Mammary epithelial cell (primary cell): Measurements from ENCODE around the gene PAK4.

Experiments
- EZH2 ChIP-seq: IDR thresholded peaks from 2 replicates; pipeline ENCODE4 v1.6.1; 2012; ENCODE audit warnings: low read length, inconsistent platforms, borderline replicate concordance
- TF ChIP-seq, protein P1 (sequence below), 2 donors: IDR thresholded peaks in 1 of 2; conservative IDR thresholded peaks in 1 of 2; 2 replicates each; pipeline ENCODE4 v1.5.1; 2011 to 2012; ENCODE audit warnings: inconsistent platforms in 2 of 2, low read length in 2 of 2, mild to moderate bottlenecking in 2 of 2, control low read depth in 1 of 2, low read depth in 1 of 2; ENCODE audit not compliant: insufficient read depth in 1 of 2; ENCODE audit errors: extremely low read depth in 1 of 2

DNA sequence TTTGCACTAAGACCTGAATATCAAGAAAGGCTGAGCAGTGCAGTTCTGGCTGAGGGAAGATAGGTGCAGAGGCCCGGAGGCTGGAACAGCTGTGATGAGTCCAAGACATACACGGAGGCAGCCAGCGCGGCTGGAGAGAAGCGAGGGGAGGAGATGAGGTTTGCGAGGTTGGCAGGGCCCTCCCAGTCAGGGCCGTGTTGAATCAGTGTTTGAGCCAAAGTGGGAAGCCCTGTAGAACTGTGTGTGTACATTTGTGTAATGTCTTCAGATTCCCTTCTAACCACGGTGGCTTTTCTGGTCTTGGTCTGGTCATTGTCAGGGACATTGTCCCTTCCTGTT lies 34.9 kb downstream of the PAK4 start:
- TF ChIP-seq, protein P1, sequence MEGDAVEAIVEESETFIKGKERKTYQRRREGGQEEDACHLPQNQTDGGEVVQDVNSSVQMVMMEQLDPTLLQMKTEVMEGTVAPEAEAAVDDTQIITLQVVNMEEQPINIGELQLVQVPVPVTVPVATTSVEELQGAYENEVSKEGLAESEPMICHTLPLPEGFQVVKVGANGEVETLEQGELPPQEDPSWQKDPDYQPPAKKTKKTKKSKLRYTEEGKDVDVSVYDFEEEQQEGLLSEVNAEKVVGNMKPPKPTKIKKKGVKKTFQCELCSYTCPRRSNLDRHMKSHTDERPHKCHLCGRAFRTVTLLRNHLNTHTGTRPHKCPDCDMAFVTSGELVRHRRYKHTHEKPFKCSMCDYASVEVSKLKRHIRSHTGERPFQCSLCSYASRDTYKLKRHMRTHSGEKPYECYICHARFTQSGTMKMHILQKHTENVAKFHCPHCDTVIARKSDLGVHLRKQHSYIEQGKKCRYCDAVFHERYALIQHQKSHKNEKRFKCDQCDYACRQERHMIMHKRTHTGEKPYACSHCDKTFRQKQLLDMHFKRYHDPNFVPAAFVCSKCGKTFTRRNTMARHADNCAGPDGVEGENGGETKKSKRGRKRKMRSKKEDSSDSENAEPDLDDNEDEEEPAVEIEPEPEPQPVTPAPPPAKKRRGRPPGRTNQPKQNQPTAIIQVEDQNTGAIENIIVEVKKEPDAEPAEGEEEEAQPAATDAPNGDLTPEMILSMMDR (conservative IDR thresholded peaks at IDR 0.05 in 1 of 2, IDR thresholded peaks at IDR 0.05 in 1 of 2; ENCODE audit: extremely low read depth in 1 of 2, insufficient read depth in 1 of 2, low read depth in 1 of 2, low read length in 2 of 2): peak in 1 of 2 donors; percentile 10
- TF ChIP-seq EZH2: no peak
